H9 (cell line): ENCODE results near the gene RPL28. TPM values are rescaled to one million over a fixed set of nuclear protein-coding genes. Genes with fewer than 3 reads are reported as not detected.

ENCODE experiments used
- DNase-seq: peaks from one replicate; pipeline ENCODE4 v3.0.0-alpha.2; 2017
- H2AFZ ChIP-seq: one replicate; pipeline ENCODE4 v1.6.1; 2013; ENCODE audit warnings: mild to moderate bottlenecking, low read length, control low read depth, moderate library complexity
- H2AK5ac ChIP-seq: 2 replicates; pipeline ENCODE4 v1.6.1; 2013; ENCODE audit warnings: low read length, control low read depth, mixed read lengths; ENCODE audit not compliant: insufficient read length
- H2BK120ac ChIP-seq: one replicate; pipeline ENCODE4 v1.6.1; 2013; ENCODE audit warnings: low read depth, mild to moderate bottlenecking, low read length, control low read depth, inconsistent platforms; ENCODE audit not compliant: poor library complexity, severe bottlenecking
- H2BK12ac ChIP-seq: 2 replicates; pipeline ENCODE4 v1.6.1; 2013; ENCODE audit warnings: low read length, control low read depth, mixed read lengths, low read depth; ENCODE audit not compliant: insufficient read length
- H2BK15ac ChIP-seq: 2 replicates; pipeline ENCODE4 v1.6.1; 2013; ENCODE audit warnings: low read depth, low read length, control low read depth
- H2BK20ac ChIP-seq: one replicate; pipeline ENCODE4 v1.6.1; 2013; ENCODE audit warnings: low read depth, mild to moderate bottlenecking, low read length, control low read depth, inconsistent platforms; ENCODE audit not compliant: poor library complexity, severe bottlenecking
- H2BK5ac ChIP-seq: 2 replicates; pipeline ENCODE4 v1.6.1; 2013; ENCODE audit warnings: low read length, control low read depth, mixed read lengths; ENCODE audit not compliant: insufficient read length
- H3K14ac ChIP-seq: 2 replicates; pipeline ENCODE4 v1.6.1; 2013; ENCODE audit warnings: low read length, control low read depth; ENCODE audit not compliant: insufficient read depth
- H3K18ac ChIP-seq: 2 replicates; pipeline ENCODE4 v1.6.1; 2013; ENCODE audit warnings: low read depth, mild to moderate bottlenecking, mixed read lengths, low read length, control low read depth; ENCODE audit not compliant: insufficient read length
- H3K23ac ChIP-seq: 2 replicates; pipeline ENCODE4 v1.6.1; 2013; ENCODE audit warnings: low read length, control low read depth, mixed read lengths, low read depth; ENCODE audit not compliant: insufficient read length
- H3K23me2 ChIP-seq: 2 replicates; pipeline ENCODE4 v1.6.1; 2013; ENCODE audit warnings: low read depth, mild to moderate bottlenecking, mixed read lengths, low read length, control low read depth; ENCODE audit not compliant: insufficient read length, poor library complexity, severe bottlenecking
- H3K27ac ChIP-seq: 2 replicates; pipeline ENCODE4 v1.5.1; 2013; ENCODE audit warnings: low read length, control low read depth, mixed read lengths, low read depth; ENCODE audit not compliant: insufficient read length
- H3K27me3 ChIP-seq: 2 replicates; pipeline ENCODE4 v1.6.1; 2013; ENCODE audit warnings: low read length, control low read depth, inconsistent platforms; ENCODE audit not compliant: insufficient read depth
- H3K4ac ChIP-seq: 2 replicates; pipeline ENCODE4 v1.6.1; 2013; ENCODE audit warnings: low read depth, mild to moderate bottlenecking, control low read depth, inconsistent platforms, low read length, moderate library complexity
- H3K4me1 ChIP-seq: 2 replicates; pipeline ENCODE4 v1.6.1; 2013; ENCODE audit warnings: low read length, control low read depth, inconsistent platforms; ENCODE audit not compliant: insufficient read depth
- H3K4me2 ChIP-seq: 2 replicates; pipeline ENCODE4 v1.6.1; 2013; ENCODE audit warnings: low read length, control low read depth, mixed read lengths; ENCODE audit not compliant: insufficient read length, insufficient read depth
- H3K56ac ChIP-seq: 2 replicates; pipeline ENCODE4 v1.6.1; 2013; ENCODE audit warnings: low read depth, mild to moderate bottlenecking, mixed read lengths, low read length, control low read depth; ENCODE audit not compliant: insufficient read length
- H3K79me1 ChIP-seq: 2 replicates; pipeline ENCODE4 v1.6.1; 2013; ENCODE audit warnings: low read depth, mild to moderate bottlenecking, moderate library complexity, low read length, control low read depth, inconsistent platforms; ENCODE audit not compliant: insufficient read depth, poor library complexity, severe bottlenecking
- H3K79me2 ChIP-seq: 2 replicates; pipeline ENCODE4 v1.6.1; 2013; ENCODE audit warnings: low read length, control low read depth, inconsistent platforms; ENCODE audit not compliant: insufficient read depth
- H3K9ac ChIP-seq: 2 replicates; pipeline ENCODE4 v1.6.1; 2013; ENCODE audit warnings: low read length, control low read depth, mixed read lengths; ENCODE audit not compliant: insufficient read length; ENCODE audit errors: extremely low read depth
- H3K9me3 ChIP-seq: one replicate; pipeline ENCODE4 v1.6.1; 2013; ENCODE audit warnings: low read depth, low read length, inconsistent platforms; ENCODE audit not compliant: control insufficient read depth
- H3T11ph ChIP-seq: one replicate; pipeline ENCODE4 v1.6.1; 2013; ENCODE audit warnings: mild to moderate bottlenecking, low read length, control low read depth, inconsistent platforms
- H4K20me1 ChIP-seq: one replicate; pipeline ENCODE4 v1.6.1; 2013; ENCODE audit not compliant: control insufficient read depth, insufficient read length, insufficient read depth
- H4K5ac ChIP-seq: 2 replicates; pipeline ENCODE4 v1.6.1; 2013; ENCODE audit warnings: low read depth, mild to moderate bottlenecking, mixed read lengths, low read length, control low read depth; ENCODE audit not compliant: insufficient read length
- H4K8ac ChIP-seq: replicated peaks from 2 replicates; pipeline ENCODE4 v1.6.1; 2013; ENCODE audit warnings: low read length, control low read depth, mixed read lengths, low read depth; ENCODE audit not compliant: insufficient read length
- H4K91ac ChIP-seq: 2 replicates; pipeline ENCODE4 v1.6.1; 2013; ENCODE audit warnings: low read depth, mild to moderate bottlenecking, moderate library complexity, mixed read lengths, low read length, control low read depth; ENCODE audit not compliant: insufficient read length
- H3K27ac Mint-ChIP-seq, 3 experiments: 2 replicates in 2 of 3; 3 replicates in 1 of 3; pipeline ENCODE4 v1.8.0; 2020 to 2021; ENCODE audit warnings: mixed read lengths in 3 of 3, mild to moderate bottlenecking in 1 of 3, moderate library complexity in 1 of 3
- H3K27me3 Mint-ChIP-seq: 2 replicates; pipeline ENCODE4 v1.8.0; 2021; ENCODE audit warnings: low read depth, mild to moderate bottlenecking, moderate library complexity, mixed read lengths
- H3K36me3 Mint-ChIP-seq, 3 experiments: 2 replicates in 2 of 3; 3 replicates in 1 of 3; pipeline ENCODE4 v1.8.0; 2020 to 2021; ENCODE audit warnings: low read depth in 3 of 3, mixed read lengths in 3 of 3; ENCODE audit not compliant: insufficient read depth in 1 of 3
- H3K4me1 Mint-ChIP-seq, 2 experiments: 2 replicates each; pipeline ENCODE4 v1.8.0; 2020; ENCODE audit warnings: mixed read lengths in 2 of 2
- H3K4me3 Mint-ChIP-seq, 2 experiments: 2 replicates in 1 of 2; 3 replicates in 1 of 2; pipeline ENCODE4 v1.8.0; 2020 to 2021; ENCODE audit warnings: mild to moderate bottlenecking in 2 of 2, mixed read lengths in 2 of 2, moderate library complexity in 1 of 2
- H3K9me3 Mint-ChIP-seq, 2 experiments: 2 replicates in 1 of 2; 3 replicates in 1 of 2; pipeline ENCODE4 v1.8.0; 2020; ENCODE audit warnings: mild to moderate bottlenecking in 2 of 2, mixed read lengths in 2 of 2, moderate library complexity in 1 of 2
- WGBS: extraction: QIAGEN DNeasy Blood & Tissue Kit; methylation state at CpG from one replicate; pipeline ENCODE4 v1.1.7; 2013; ENCODE audit warnings: missing lambda C conversion rate, low lambda C conversion rate, mixed read lengths; ENCODE audit not compliant: insufficient read length; ENCODE audit errors: extremely low coverage; 5-methylcytosine and 5-hydroxymethylcytosine counted together
- total RNA-seq: library from RNA; stranded (reverse); gene quantifications from 2 replicates; pipeline ENCODE4 v1.2.1, GENCODE V29; 2021
- TF ChIP-seq, protein P1 (sequence below): fragments of 200-600 bp; sonication (generic); conservative IDR thresholded peaks from 3 replicates; pipeline ENCODE4 v1.8.0; 2021; ENCODE audit warnings: antibody characterized with exemption, mild to moderate bottlenecking

RPL28 gene
- total RNA-seq, 1 experiment from 2014 or later, result 2,076 TPM

DNA sequence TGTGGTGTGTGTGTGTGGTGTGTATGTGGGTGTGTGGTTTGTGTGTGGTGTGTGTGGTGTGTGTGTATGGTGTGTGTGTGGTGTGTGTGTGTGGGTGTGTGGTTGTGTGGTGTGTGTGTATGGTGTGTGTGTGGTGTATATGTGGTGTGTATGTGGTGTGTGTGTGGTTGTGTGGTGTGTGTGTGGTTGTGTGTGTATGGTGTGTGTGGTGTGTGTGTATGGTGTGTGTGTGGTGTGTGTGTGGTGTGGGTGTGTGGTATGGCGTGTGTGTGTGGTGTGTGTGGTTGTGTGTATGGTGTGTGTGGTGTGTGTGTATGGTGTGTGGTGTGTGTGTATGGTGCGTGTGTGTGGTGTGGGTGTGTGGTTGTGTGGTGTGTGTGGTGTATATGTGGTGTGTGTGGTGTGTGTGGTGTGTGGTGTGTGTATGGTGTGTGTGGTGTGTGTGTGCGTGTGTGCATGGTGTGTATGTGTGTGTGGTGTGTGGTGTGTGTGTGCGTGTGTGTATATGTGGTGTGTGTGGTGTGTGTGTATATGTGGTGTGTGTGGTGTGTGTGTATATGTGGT lies 48.7 kb downstream of the RPL28 start:
- no peaks in the 10 kb centered on the region for H3K4me1 ChIP-seq

More for the DNA sequence above, 48.7 kb downstream of the RPL28 start:
- H3K14ac ChIP-seq, result no peak overlapping the region
- H3K56ac ChIP-seq, result no peak overlapping the region
- H3T11ph ChIP-seq, result no peak overlapping the region
- H2BK5ac ChIP-seq, result no peak overlapping the region
- H3K23me2 ChIP-seq, result peaks cover 3% of the 10 kb centered on the region
- no peak for DNase-seq
- H2BK12ac ChIP-seq, result no peak overlapping the region
- H3K27me3 ChIP-seq, result no peaks in the 10 kb centered on the region; the same call in 1 of the 2 replicates
- H3K9ac ChIP-seq, result no peak overlapping the region
- H3K4ac ChIP-seq, result no peak overlapping the region
- H4K20me1 ChIP-seq, result no peaks in the 10 kb centered on the region
- no peak overlapping the region for H3K27ac ChIP-seq
- H4K5ac ChIP-seq, result peak overlapping the region; percentile 31
- Mint-ChIP-seq H3K36me3 (peaks cover 0 to 2% (median 0%) of the 10 kb centered on the region in 3 experiments; a peak in 1 of 7 replicates), H3K4me1 (peaks cover 0 to 3% of the 10 kb centered on the region in 2 experiments; a peak in 2 of 4 replicates), H3K27me3 (peaks cover 40% of the 10 kb centered on the region), H3K9me3 (peaks cover 6 to 10% of the 10 kb centered on the region in 2 experiments; a peak in 4 of 5 replicates), H3K4me3 (no peak overlapping the region), H3K27ac (no peak overlapping the region)
- H2BK15ac ChIP-seq, result no peak overlapping the region
- no peak overlapping the region for H3K4me2 ChIP-seq
- no peak overlapping the region for H2AFZ ChIP-seq
- no peak overlapping the region for H2AK5ac ChIP-seq
- no peaks in the 10 kb centered on the region for H3K79me1 ChIP-seq
- WGBS, result 100% methylated on average over 2 of the region's 4 CpGs
- H3K18ac ChIP-seq, result no peak overlapping the region
- H2BK120ac ChIP-seq, result no peak overlapping the region
- H3K79me2 ChIP-seq, result no peaks in the 10 kb centered on the region
- H4K8ac ChIP-seq, result peak overlapping the region; percentile 30
- TF ChIP-seq, protein P1, sequence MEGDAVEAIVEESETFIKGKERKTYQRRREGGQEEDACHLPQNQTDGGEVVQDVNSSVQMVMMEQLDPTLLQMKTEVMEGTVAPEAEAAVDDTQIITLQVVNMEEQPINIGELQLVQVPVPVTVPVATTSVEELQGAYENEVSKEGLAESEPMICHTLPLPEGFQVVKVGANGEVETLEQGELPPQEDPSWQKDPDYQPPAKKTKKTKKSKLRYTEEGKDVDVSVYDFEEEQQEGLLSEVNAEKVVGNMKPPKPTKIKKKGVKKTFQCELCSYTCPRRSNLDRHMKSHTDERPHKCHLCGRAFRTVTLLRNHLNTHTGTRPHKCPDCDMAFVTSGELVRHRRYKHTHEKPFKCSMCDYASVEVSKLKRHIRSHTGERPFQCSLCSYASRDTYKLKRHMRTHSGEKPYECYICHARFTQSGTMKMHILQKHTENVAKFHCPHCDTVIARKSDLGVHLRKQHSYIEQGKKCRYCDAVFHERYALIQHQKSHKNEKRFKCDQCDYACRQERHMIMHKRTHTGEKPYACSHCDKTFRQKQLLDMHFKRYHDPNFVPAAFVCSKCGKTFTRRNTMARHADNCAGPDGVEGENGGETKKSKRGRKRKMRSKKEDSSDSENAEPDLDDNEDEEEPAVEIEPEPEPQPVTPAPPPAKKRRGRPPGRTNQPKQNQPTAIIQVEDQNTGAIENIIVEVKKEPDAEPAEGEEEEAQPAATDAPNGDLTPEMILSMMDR, result no peak
- no peak overlapping the region for H3K23ac ChIP-seq
- no peaks in the 10 kb centered on the region for H3K9me3 ChIP-seq
- H2BK20ac ChIP-seq, result no peak overlapping the region
- H4K91ac ChIP-seq, result no peak overlapping the region
